GM19023 (cell line): ENCODE results near the gene RSF1.
"Not testable (repeated sequence)": the region's sequence is repeated elsewhere in the genome, so short reads cannot be mapped to it uniquely, and the experiment has no call there.

ENCODE experiments used
- ATAC-seq: cut with Tn5 transposase; IDR thresholded peaks from one replicate; pipeline ENCODE4 v1.9.1; 2021; ENCODE audit warnings: mild to moderate bottlenecking, moderate library complexity; ENCODE audit not compliant: unreplicated experiment

Gene RSF1

DNA sequence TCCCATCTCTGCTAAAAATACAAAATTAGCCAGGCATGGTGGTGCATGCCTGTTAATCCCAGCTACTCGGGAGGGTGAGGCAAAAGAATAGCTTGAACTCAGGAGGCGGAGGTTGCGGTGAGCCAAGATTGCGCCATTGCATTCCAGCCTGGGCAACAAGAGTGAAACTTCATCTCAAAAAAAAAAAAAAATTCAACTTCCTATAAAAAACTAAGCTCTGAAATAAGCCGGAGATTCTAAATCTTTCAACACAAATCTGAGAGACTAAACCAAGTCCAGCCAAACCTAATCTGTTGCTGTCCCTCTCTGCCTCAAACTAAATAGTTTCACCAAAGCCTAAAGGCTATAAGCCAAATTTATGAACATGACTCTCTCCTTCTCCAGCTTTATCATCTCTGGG lies 186.6 kb downstream of the RSF1 start:
- not testable (repeated sequence) for ATAC-seq

DNA sequence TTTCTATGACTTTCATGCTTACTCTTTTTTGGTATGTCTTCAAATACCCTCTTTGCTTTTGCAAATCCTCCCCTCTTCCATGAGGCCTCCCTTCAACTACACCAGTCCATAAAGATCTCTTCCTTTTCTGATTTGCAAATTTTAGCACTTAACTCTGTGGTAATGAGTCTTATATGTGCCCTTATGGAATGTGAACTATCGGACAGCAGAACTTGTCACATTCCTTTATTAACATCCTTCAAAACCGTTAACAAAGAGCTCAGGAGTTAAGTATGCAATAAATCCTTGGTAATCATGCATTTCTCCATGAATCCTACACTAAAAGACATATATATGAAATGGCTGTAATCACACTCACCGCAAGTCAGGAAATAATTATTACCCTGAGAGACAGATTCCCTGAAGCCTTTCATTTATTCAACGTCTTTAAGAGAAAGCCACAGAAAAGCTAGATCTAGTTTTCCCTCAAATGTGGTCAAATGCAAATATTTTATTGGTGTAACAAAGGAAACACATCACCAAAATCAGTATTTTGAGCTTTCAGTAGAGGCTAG lies 190.3 kb downstream of the RSF1 start:
- no peak for ATAC-seq

DNA sequence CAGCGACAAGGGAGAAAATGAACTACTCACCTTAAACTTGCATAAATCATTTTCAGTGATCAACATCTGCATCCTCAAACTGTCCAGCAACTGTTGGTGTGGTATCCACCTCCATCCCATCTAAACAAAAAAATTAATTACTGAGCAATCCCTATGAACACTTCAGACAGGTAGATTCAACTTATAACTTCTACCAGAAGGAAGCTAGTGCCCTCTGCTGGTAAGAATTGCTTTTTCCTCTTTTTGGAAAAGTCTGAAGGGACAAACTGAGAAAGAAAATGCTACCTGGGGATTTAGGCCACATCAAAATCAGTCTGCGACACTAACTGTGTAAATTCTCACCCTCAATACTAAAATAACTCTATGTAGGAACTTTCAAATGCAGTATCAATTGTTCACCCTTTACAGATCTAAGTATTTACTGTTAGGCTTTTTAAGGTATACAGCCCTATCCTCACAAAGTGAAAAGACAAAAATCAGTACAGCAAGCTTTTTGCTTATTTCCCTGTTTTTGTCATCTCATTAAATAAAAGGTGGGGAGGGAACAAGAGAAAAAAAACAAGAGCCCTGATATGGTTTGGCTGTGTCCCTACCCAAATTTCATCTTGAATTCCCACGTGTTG lies 200.8 kb downstream of the RSF1 start:
- ATAC-seq: no peak

DNA sequence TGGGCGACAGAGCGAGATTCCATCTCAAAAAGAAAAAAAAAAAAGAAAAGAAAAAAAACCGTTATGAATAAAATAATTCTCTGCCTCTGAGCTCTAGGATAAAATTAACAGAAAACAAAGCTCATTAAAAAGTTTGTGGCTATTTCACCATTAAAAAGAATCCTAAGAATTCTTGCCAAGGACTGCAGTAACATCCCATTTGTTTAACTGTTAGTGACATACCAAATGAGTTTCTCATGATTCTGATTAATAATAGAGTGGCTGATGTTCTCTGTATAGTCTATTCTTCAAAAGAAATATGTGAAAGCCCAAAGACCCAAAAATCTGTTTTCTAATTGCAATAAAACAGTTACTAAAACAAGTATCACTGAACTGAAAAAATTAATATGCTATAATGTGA lies 202.6 kb downstream of the RSF1 start:
- ATAC-seq: no peak

DNA sequence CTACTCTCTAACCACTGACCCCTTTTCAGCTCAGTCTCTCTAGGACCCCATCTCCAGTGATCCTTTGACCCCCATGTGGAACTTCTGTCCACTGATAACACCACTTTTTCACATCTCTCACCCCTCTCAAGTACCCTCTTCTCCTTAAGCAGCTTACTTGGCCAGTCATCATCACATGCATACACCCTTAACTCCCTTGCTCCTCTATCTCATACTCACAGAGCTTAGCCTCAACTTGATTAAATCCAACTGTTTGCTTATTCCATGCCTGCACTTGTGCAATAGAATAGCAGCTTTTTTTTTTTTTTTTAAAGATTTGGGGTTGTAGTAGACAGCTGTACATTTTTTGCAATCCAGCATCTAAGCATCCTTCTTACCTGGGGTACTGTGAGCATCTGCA lies 208.6 kb downstream of the RSF1 start:
- no peak for ATAC-seq
